Measurements from ENCODE around the gene BTBD6.

BTBD6 gene

GRCh38 chr14:105282098-105282725 lies 33.9 kb downstream of the BTBD6 start:
- no peak for TF ChIP-seq TEAD4 (IDR thresholded peaks at IDR 0.05)
- TF ChIP-seq CEBPB (IDR thresholded peaks at IDR 0.05): no peak
- no peak for TF ChIP-seq MAX (IDR thresholded peaks at IDR 0.05)
- TF ChIP-seq USF1 (IDR thresholded peaks at IDR 0.05): no peak

- TF ChIP-seq ZBTB7A (IDR thresholded peaks at IDR 0.05; ENCODE audit: low read depth): no peak
- no peak for TF ChIP-seq RAD21 (IDR thresholded peaks at IDR 0.05; ENCODE audit: low read depth)
- TF ChIP-seq EGR1 (IDR thresholded peaks at IDR 0.05): no peak
- TF ChIP-seq YY1 (IDR thresholded peaks at IDR 0.05; ENCODE audit: low read depth): no peak
Measured at GRCh38 chr14:105283028-105283427, 34.7 kb downstream of the BTBD6 start.

GRCh38 chr14:105283899-105284298 lies 35.6 kb downstream of the BTBD6 start:
- no peak for TF ChIP-seq YY1 (IDR thresholded peaks at IDR 0.05; ENCODE audit: low read depth)
- TF ChIP-seq NFIC (IDR thresholded peaks at IDR 0.05): no peak
- no peak for TF ChIP-seq ZBTB7A (IDR thresholded peaks at IDR 0.05; ENCODE audit: low read depth)
- TF ChIP-seq EGR1 (IDR thresholded peaks at IDR 0.05): no peak
- TF ChIP-seq CEBPB (IDR thresholded peaks at IDR 0.05): no peak
- TF ChIP-seq REST (IDR thresholded peaks at IDR 0.05; ENCODE audit: low read depth): no peak
- TF ChIP-seq CREB1 (IDR thresholded peaks at IDR 0.05; ENCODE audit: low read depth): no peak

GRCh38 chr14:105285174-105285573 lies 36.8 kb downstream of the BTBD6 start:
- TF ChIP-seq TEAD4 (IDR thresholded peaks at IDR 0.05) (no peak), TCF12 (IDR thresholded peaks at IDR 0.05; ENCODE audit: low read depth) (no peak), CEBPB (IDR thresholded peaks at IDR 0.05) (no peak), ZBTB7A (IDR thresholded peaks at IDR 0.05; ENCODE audit: low read depth) (no peak), RAD21 (IDR thresholded peaks at IDR 0.05; ENCODE audit: low read depth) (no peak), EP300 (IDR thresholded peaks at IDR 0.05; ENCODE audit: borderline replicate concordance) (no peak), NFIC (IDR thresholded peaks at IDR 0.05) (no peak), FOXM1 (IDR thresholded peaks at IDR 0.05; ENCODE audit: borderline replicate concordance, low read depth) (no peak), REST (IDR thresholded peaks at IDR 0.05; ENCODE audit: low read depth) (no peak), CREB1 (IDR thresholded peaks at IDR 0.05; ENCODE audit: low read depth) (no peak), TAF1 (IDR thresholded peaks at IDR 0.05; ENCODE audit: low read depth) (no peak), YY1 (IDR thresholded peaks at IDR 0.05; ENCODE audit: low read depth) (no peak), MAX (IDR thresholded peaks at IDR 0.05) (no peak), USF1 (IDR thresholded peaks at IDR 0.05) (no peak), EGR1 (IDR thresholded peaks at IDR 0.05) (no peak)

- TF ChIP-seq MAX (IDR thresholded peaks at IDR 0.05) (no peak), CEBPB (IDR thresholded peaks at IDR 0.05) (no peak), TCF12 (IDR thresholded peaks at IDR 0.05; ENCODE audit: low read depth) (no peak), NFIC (IDR thresholded peaks at IDR 0.05) (no peak)
Measured at GRCh38 chr14:105286759-105287144, 38.4 kb downstream of the BTBD6 start.

GRCh38 chr14:105287249-105288102 lies 39.1 kb downstream of the BTBD6 start:
- TF ChIP-seq RAD21 (IDR thresholded peaks at IDR 0.05; ENCODE audit: low read depth) (no peak), TCF12 (IDR thresholded peaks at IDR 0.05; ENCODE audit: low read depth) (no peak), NFIC (IDR thresholded peaks at IDR 0.05) (no peak), CREB1 (IDR thresholded peaks at IDR 0.05; ENCODE audit: low read depth) (no peak), CEBPB (IDR thresholded peaks at IDR 0.05) (no peak), ZBTB7A (IDR thresholded peaks at IDR 0.05; ENCODE audit: low read depth) (no peak), REST (IDR thresholded peaks at IDR 0.05; ENCODE audit: low read depth) (no peak)
